ENCODE data around the gene RAMACL.

GRCh38 chr6:166612471-166612881, 26.0 kb upstream of the RAMACL start:
- TF ChIP-seq CTCF (IDR thresholded peaks at IDR 0.05), result no peak
- no peak for TF ChIP-seq POLR2A (IDR thresholded peaks at IDR 0.05)

All from tibial nerve (tissue), 3 donors.